22Rv1 (cell line): ENCODE measurements around the gene GRK3.

Experiments
- CTCF ChIP-seq: fragments of 450-650 bp; IDR thresholded peaks from 2 replicates; pipeline ENCODE4 v1.5.1; 2017; ENCODE audit warnings: mild to moderate bottlenecking
- ZFX ChIP-seq: fragments of 450-650 bp; IDR thresholded peaks from 2 replicates; pipeline ENCODE4 v1.6.1; 2017; ENCODE audit warnings: antibody characterized with exemption, borderline replicate concordance

DNA sequence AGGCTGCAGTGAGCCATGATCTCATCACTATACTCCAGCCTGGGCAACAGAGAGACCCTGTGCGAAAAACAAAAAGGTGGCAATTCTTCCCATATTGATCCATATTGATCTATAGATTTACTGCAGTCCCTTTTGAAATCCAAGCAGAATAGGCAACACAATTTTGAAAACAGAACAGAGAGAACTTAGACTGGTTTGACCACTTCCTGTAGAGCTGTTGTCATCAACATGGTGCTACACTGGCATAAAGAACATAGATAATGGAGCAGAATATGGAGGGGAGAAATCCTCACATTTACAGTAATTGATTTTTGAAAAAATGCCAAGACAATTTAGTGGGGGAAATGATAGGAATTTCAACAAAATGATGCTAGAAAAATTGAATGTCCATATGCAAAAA, 34.1 kb downstream of the GRK3 start:
- no peak for TF ChIP-seq CTCF
- TF ChIP-seq ZFX, result no peak
